Measurements from ENCODE around the gene TRIM25. TPM values are rescaled to one million over a fixed set of nuclear protein-coding genes. Genes with fewer than 3 reads are reported as not detected.
A peak's percentile ranks its signal among the peaks of the same experiment; 100 is the strongest.

Gene TRIM25
- total RNA-seq, 1 donor, result 70.3 TPM

GRCh38 chr17:56896968-56897359 lies 16.9 kb downstream of the TRIM25 start:
- no peak for DNase-seq (ENCODE audit: low read depth)
- TF ChIP-seq CTCF (IDR thresholded peaks at IDR 0.05; ENCODE audit: insufficient read depth, low read length), result no peak
- no peak overlapping the region for H3K4me3 ChIP-seq (ENCODE audit: low read depth, low read length)

GRCh38 chr17:56896217-56896967 lies 17.5 kb downstream of the TRIM25 start:
- DNase-seq (ENCODE audit: low read depth), result no peak
- no peak for TF ChIP-seq CTCF (IDR thresholded peaks at IDR 0.05; ENCODE audit: insufficient read depth, low read length)
- H3K4me3 ChIP-seq (ENCODE audit: low read depth, low read length), result no peak overlapping the region

GRCh38 chr17:56894859-56895455 lies 18.9 kb downstream of the TRIM25 start:
- no peak for TF ChIP-seq CTCF (IDR thresholded peaks at IDR 0.05; ENCODE audit: insufficient read depth, low read length)
- DNase-seq (ENCODE audit: low read depth), result no peak
- no peak overlapping the region for H3K4me3 ChIP-seq (ENCODE audit: low read depth, low read length)

GRCh38 chr17:56893503-56893902 lies 20.3 kb downstream of the TRIM25 start:
- no peak for TF ChIP-seq CTCF (IDR thresholded peaks at IDR 0.05; ENCODE audit: insufficient read depth, low read length)
- no peak overlapping the region for H3K4me3 ChIP-seq (ENCODE audit: low read depth, low read length)
- DNase-seq (ENCODE audit: low read depth), result no peak

GRCh38 chr17:56892333-56892732 lies 21.5 kb downstream of the TRIM25 start:
- no peak for TF ChIP-seq CTCF (IDR thresholded peaks at IDR 0.05; ENCODE audit: insufficient read depth, low read length)
- DNase-seq (ENCODE audit: low read depth), result no peak
- no peak overlapping the region for H3K4me3 ChIP-seq (ENCODE audit: low read depth, low read length)

GRCh38 chr17:56891751-56892150 lies 22.1 kb downstream of the TRIM25 start:
- peak; percentile 39 for TF ChIP-seq CTCF (IDR thresholded peaks at IDR 0.05; ENCODE audit: insufficient read depth, low read length)
- H3K4me3 ChIP-seq (ENCODE audit: low read depth, low read length), result no peak overlapping the region
- DNase-seq (ENCODE audit: low read depth), result no peak
